MCF 10A (cell line): ENCODE results near the gene MAPKBP1. TPM values are rescaled to one million over a fixed set of nuclear protein-coding genes. Genes with fewer than 3 reads are reported as not detected.

Experiments
- BruUV-seq: library from RNA; stranded (reverse); fragments of 400-500 nt; replicated peaks from 2 replicates; lab custom pipeline; 2021; lab: Mats Ljungman, UMichigan
- CTCF ChIA-PET: fragments of 300-600 bp; sonication (Branson Sonifier 250); formaldehyde crosslinking; extraction: SDS; loops from one replicate; lab custom pipeline; 2021; ENCODE audit warnings: antibody characterized with exemption, inconsistent platforms; lab: Yijun Ruan, JAX
- POLR2A ChIA-PET: fragments of 300-600, 350-650 bp; sonication (Branson Sonifier 250); formaldehyde crosslinking; extraction: SDS; loops from one replicate; lab custom pipeline; 2020; ENCODE audit warnings: antibody characterized with exemption, inconsistent platforms; lab: Yijun Ruan, JAX
- DNase-seq: peaks from one replicate; pipeline ENCODE4 v3.0.0-alpha.2; 2018; ENCODE audit not compliant: unreplicated experiment
- H3K27ac Mint-ChIP-seq: one replicate; pipeline ENCODE4 v1.8.0; 2022; ENCODE audit warnings: mild to moderate bottlenecking, low read depth, mixed read lengths; ENCODE audit not compliant: unreplicated experiment
- H3K27me3 Mint-ChIP-seq: one replicate; pipeline ENCODE4 v1.8.0; 2022; ENCODE audit warnings: mixed read lengths; ENCODE audit not compliant: insufficient read depth, unreplicated experiment
- H3K36me3 Mint-ChIP-seq: one replicate; pipeline ENCODE4 v1.8.0; 2022; ENCODE audit warnings: mild to moderate bottlenecking, moderate library complexity, mixed read lengths; ENCODE audit not compliant: insufficient read depth, unreplicated experiment
- H3K4me1 Mint-ChIP-seq: one replicate; pipeline ENCODE4 v1.8.0; 2022; ENCODE audit warnings: mixed read lengths; ENCODE audit not compliant: insufficient read depth, unreplicated experiment
- H3K4me3 Mint-ChIP-seq: one replicate; pipeline ENCODE4 v1.8.0; 2022; ENCODE audit warnings: mild to moderate bottlenecking, moderate library complexity, mixed read lengths; ENCODE audit not compliant: unreplicated experiment
- H3K9me3 Mint-ChIP-seq: one replicate; pipeline ENCODE4 v1.8.0; 2022; ENCODE audit warnings: mixed read lengths; ENCODE audit not compliant: unreplicated experiment
- CTCF ChIP-seq: fragments of 200-600 bp; IDR thresholded peaks from one replicate; pipeline ENCODE4 v1.8.0; 2022; ENCODE audit warnings: antibody characterized with exemption, mild to moderate bottlenecking; ENCODE audit not compliant: unreplicated experiment
- intact Hi-C: fragments of 100-400 bp; cut with micrococcal nuclease; formaldehyde crosslinking; loops from 2 replicates; pipeline ENCODE4 v1.14.1; 2022
- total RNA-seq: library from RNA; stranded (reverse); gene quantifications from 2 replicates; pipeline ENCODE4 v1.2.3, GENCODE V29; 2022

The MAPKBP1 gene
- total RNA-seq, 1 experiment from 2014 or later: 35.0 TPM

- H3K36me3 Mint-ChIP-seq: no peaks in the 10 kb centered on the region
- no peak overlapping the region for H3K27ac Mint-ChIP-seq
- intact Hi-C loops: no loop called here
- POLR2A ChIA-PET: no interaction called here
- no peak for TF ChIP-seq CTCF
- DNase-seq: no peak
- H3K4me1 Mint-ChIP-seq: peaks cover 18% of the 10 kb centered on the region
- H3K9me3 Mint-ChIP-seq: no peaks in the 10 kb centered on the region
- CTCF ChIA-PET: interaction anchor here (0.7 kb wide), 1 partner anchor 24 kb away, joined by 3 read pairs; no protein-coding TSS in a partner anchor
- H3K4me3 Mint-ChIP-seq: no peak overlapping the region
- no peaks in the 10 kb centered on the region for H3K27me3 Mint-ChIP-seq
- no TSS peak for BruUV-seq
Observed at GRCh38 chr15:41872166-41872747, 98.0 kb downstream of the MAPKBP1 start.

GRCh38 chr15:41873711-41874110, 99.4 kb downstream of the MAPKBP1 start:
- TF ChIP-seq CTCF: no peak
- ChIA-PET CTCF (no interaction called here), POLR2A (no interaction called here)
- H3K27ac Mint-ChIP-seq: no peak overlapping the region
- peaks cover 18% of the 10 kb centered on the region for H3K4me1 Mint-ChIP-seq
- BruUV-seq: no TSS peak
- intact Hi-C loops: no loop called here
- H3K36me3 Mint-ChIP-seq: no peaks in the 10 kb centered on the region
- no peak for DNase-seq
- no peaks in the 10 kb centered on the region for H3K9me3 Mint-ChIP-seq
- H3K27me3 Mint-ChIP-seq: no peaks in the 10 kb centered on the region
- H3K4me3 Mint-ChIP-seq: no peak overlapping the region

GRCh38 chr15:41874736-41875135, 100.5 kb downstream of the MAPKBP1 start:
- ChIA-PET POLR2A (no interaction called here), CTCF (interaction anchor here (1.0 to 1.6 kb wide), 2 partner anchors 20 to 32 kb away, joined by 3 to 4 read pairs; no protein-coding TSS in a partner anchor)
- TF ChIP-seq CTCF: no peak
- DNase-seq: no peak
- no peaks in the 10 kb centered on the region for H3K9me3 Mint-ChIP-seq
- peaks cover 18% of the 10 kb centered on the region for H3K4me1 Mint-ChIP-seq
- no peaks in the 10 kb centered on the region for H3K36me3 Mint-ChIP-seq
- H3K4me3 Mint-ChIP-seq: no peak overlapping the region
- intact Hi-C loops: no loop called here
- no peaks in the 10 kb centered on the region for H3K27me3 Mint-ChIP-seq
- no peak overlapping the region for H3K27ac Mint-ChIP-seq
- no TSS peak for BruUV-seq

GRCh38 chr15:41876007-41876406, 101.7 kb downstream of the MAPKBP1 start:
- H3K27me3 Mint-ChIP-seq: no peaks in the 10 kb centered on the region
- DNase-seq: no peak
- H3K4me3 Mint-ChIP-seq: no peak overlapping the region
- peaks cover 11% of the 10 kb centered on the region for H3K4me1 Mint-ChIP-seq
- intact Hi-C loops: no loop called here
- H3K9me3 Mint-ChIP-seq: no peaks in the 10 kb centered on the region
- BruUV-seq: no TSS peak
- ChIA-PET CTCF (interaction anchor here (0.7 to 1.6 kb wide), 4 partner anchors 11 to 30 kb away, joined by 3 to 4 read pairs (median 3); no protein-coding TSS in a partner anchor), POLR2A (interaction anchor here (0.6 kb wide), 1 partner anchor 9 kb away, joined by 3 read pairs; no protein-coding TSS in a partner anchor)
- H3K27ac Mint-ChIP-seq: no peak overlapping the region
- no peak for TF ChIP-seq CTCF
- no peaks in the 10 kb centered on the region for H3K36me3 Mint-ChIP-seq
